ENCODE measurements around the gene GABARAP. TPM values are rescaled to one million over a fixed set of nuclear protein-coding genes. Genes with fewer than 3 reads are reported as not detected.

The GABARAP gene
- total RNA-seq, 1 experiment from 2014 or later, result 188 TPM

GRCh38 chr17:7258731-7259554, 16.7 kb upstream of the GABARAP start:
- H3K4me1 Mint-ChIP-seq (ENCODE audit: low read depth, unreplicated experiment), result peaks cover 8% of the 10 kb centered on the region
- no peak for DNase-seq
- TF ChIP-seq CTCF (IDR thresholded peaks at IDR 0.05; ENCODE audit: unreplicated experiment), result no peak
- BruUV-seq (replicated peaks), result no TSS peak
- no peaks in the 10 kb centered on the region for H3K9me3 Mint-ChIP-seq (ENCODE audit: low read depth, unreplicated experiment)
- H3K4me3 Mint-ChIP-seq (ENCODE audit: low read depth, unreplicated experiment), result peak overlapping the region; percentile 90
- H3K27ac Mint-ChIP-seq (ENCODE audit: unreplicated experiment), result peak overlapping the region; percentile 90
- intact Hi-C loops (cut with micrococcal nuclease; ENCODE audit: unreplicated experiment), result no loop called here
- CTCF ChIA-PET, result no interaction called here
- no peaks in the 10 kb centered on the region for H3K27me3 Mint-ChIP-seq (ENCODE audit: unreplicated experiment)
- peaks cover 97% of the 10 kb centered on the region for H3K36me3 Mint-ChIP-seq (ENCODE audit: insufficient read depth, unreplicated experiment)

- Mint-ChIP-seq H3K4me1 (ENCODE audit: low read depth, unreplicated experiment) (peaks cover 11% of the 10 kb centered on the region), H3K27ac (ENCODE audit: unreplicated experiment) (peak overlapping the region; percentile 87), H3K9me3 (ENCODE audit: low read depth, unreplicated experiment) (no peaks in the 10 kb centered on the region), H3K4me3 (ENCODE audit: low read depth, unreplicated experiment) (no peak overlapping the region), H3K36me3 (ENCODE audit: insufficient read depth, unreplicated experiment) (peaks cover 97% of the 10 kb centered on the region), H3K27me3 (ENCODE audit: unreplicated experiment) (no peaks in the 10 kb centered on the region)
- intact Hi-C loops (cut with micrococcal nuclease; ENCODE audit: unreplicated experiment), result no loop called here
- no TSS peak for BruUV-seq (replicated peaks)
- CTCF ChIA-PET, result no interaction called here
- DNase-seq, result no peak
- TF ChIP-seq CTCF (IDR thresholded peaks at IDR 0.05; ENCODE audit: unreplicated experiment), result no peak
These were observed 14.7 kb upstream of the GABARAP start for GRCh38 chr17:7256766-7257456.

DNA sequence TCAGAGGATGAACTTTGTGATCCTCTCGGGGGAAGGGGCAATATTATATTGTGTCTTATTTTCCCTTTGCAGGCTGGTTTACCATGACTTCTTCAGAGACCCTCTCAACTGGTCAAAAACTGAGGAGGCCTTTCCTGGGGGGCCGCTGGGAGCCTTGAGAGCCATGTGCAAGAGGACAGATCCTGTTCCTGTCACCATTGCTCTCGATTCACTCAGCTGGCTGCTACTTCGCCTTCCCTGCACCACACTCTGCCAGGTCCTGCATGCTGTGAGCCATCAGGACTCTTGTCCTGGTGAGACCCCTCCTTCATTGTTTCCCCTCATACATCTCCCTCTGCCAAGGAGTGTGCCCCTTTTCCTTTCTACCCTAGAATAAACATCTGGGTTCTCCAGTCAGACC, 12.3 kb upstream of the GABARAP start:
- no peaks in the 10 kb centered on the region for H3K27me3 Mint-ChIP-seq (ENCODE audit: unreplicated experiment)
- H3K4me3 Mint-ChIP-seq (ENCODE audit: low read depth, unreplicated experiment), result no peak overlapping the region
- TF ChIP-seq CTCF (IDR thresholded peaks at IDR 0.05; ENCODE audit: unreplicated experiment), result no peak
- no peak overlapping the region for H3K27ac Mint-ChIP-seq (ENCODE audit: unreplicated experiment)
- H3K4me1 Mint-ChIP-seq (ENCODE audit: low read depth, unreplicated experiment), result peaks cover 20% of the 10 kb centered on the region
- peaks cover 92% of the 10 kb centered on the region for H3K36me3 Mint-ChIP-seq (ENCODE audit: insufficient read depth, unreplicated experiment)
- no peaks in the 10 kb centered on the region for H3K9me3 Mint-ChIP-seq (ENCODE audit: low read depth, unreplicated experiment)
- CTCF ChIA-PET, result no interaction called here
- no TSS peak for BruUV-seq (replicated peaks)
- no peak for DNase-seq
- intact Hi-C loops (cut with micrococcal nuclease; ENCODE audit: unreplicated experiment), result no loop called here

DNA sequence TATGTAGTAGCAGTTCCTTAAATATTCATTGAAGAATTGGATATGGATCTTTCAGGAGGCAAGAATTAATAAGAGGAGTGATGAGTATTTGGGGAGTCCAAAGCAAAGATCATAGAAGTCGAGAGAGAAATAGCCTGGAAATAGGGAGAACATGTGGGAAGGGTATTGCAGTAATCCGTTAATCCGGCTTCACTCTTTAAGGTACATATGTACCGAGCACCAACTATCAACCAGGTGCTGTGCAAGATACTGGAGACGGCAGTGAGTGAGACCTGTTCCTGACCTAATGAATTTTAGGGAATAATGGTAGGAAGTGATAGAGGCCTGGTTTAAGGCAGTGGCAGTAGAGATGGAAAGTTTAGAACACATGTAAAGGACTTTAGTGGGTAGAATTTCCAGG, 10.8 kb upstream of the GABARAP start:
- BruUV-seq (replicated peaks), result TSS peak; percentile 64
- peaks cover 27% of the 10 kb centered on the region for H3K4me1 Mint-ChIP-seq (ENCODE audit: low read depth, unreplicated experiment)
- intact Hi-C loops (cut with micrococcal nuclease; ENCODE audit: unreplicated experiment), result no loop called here
- peak overlapping the region; percentile 82 for H3K27ac Mint-ChIP-seq (ENCODE audit: unreplicated experiment)
- no peak for DNase-seq
- TF ChIP-seq CTCF (IDR thresholded peaks at IDR 0.05; ENCODE audit: unreplicated experiment), result no peak
- H3K27me3 Mint-ChIP-seq (ENCODE audit: unreplicated experiment), result no peaks in the 10 kb centered on the region
- H3K4me3 Mint-ChIP-seq (ENCODE audit: low read depth, unreplicated experiment), result peak overlapping the region; percentile 73
- CTCF ChIA-PET, result no interaction called here
- H3K36me3 Mint-ChIP-seq (ENCODE audit: insufficient read depth, unreplicated experiment), result peaks cover 82% of the 10 kb centered on the region
- no peaks in the 10 kb centered on the region for H3K9me3 Mint-ChIP-seq (ENCODE audit: low read depth, unreplicated experiment)

Data from Calu3 (cell line).